Caco-2 (cell line): ENCODE measurements around the gene KIF13A. TPM values are rescaled to one million over a fixed set of nuclear protein-coding genes. Genes with fewer than 3 reads are reported as not detected.

Source experiments
- BruUV-seq: library from RNA; stranded (reverse); fragments of 400-500 nt; replicated peaks from 2 replicates; lab custom pipeline; 2021; lab: Mats Ljungman, UMichigan
- CTCF ChIA-PET: fragments of 300-600 bp; sonication (Branson Sonifier 250); formaldehyde crosslinking; loops from one replicate; lab custom pipeline; 2022; ENCODE audit warnings: antibody characterized with exemption; lab: Charles Lee
- POLR2A ChIA-PET: fragments of 300-600 bp; sonication (Branson Sonifier 250); formaldehyde crosslinking; loops from one replicate; lab custom pipeline; 2022; ENCODE audit warnings: antibody characterized with exemption; lab: Charles Lee
- DNase-seq, 2 experiments: peaks; one replicate each; pipeline versions ENCODE4 v3.0.0 to v3.0.0-alpha.2; 2020 to 2022
- H3K27me3 ChIP-seq: replicated peaks from 2 replicates; pipeline ENCODE4 v1.6.0; 2011; ENCODE audit warnings: low read length; ENCODE audit not compliant: control insufficient read depth, insufficient read depth
- H3K36me3 ChIP-seq: 2 replicates; pipeline ENCODE4 v1.5.1; 2011; ENCODE audit warnings: low read length; ENCODE audit not compliant: control insufficient read depth, insufficient read depth
- H3K4me1 ChIP-seq: fragments of 250-450 bp; sonication (Bioruptor Pico); 2 replicates; pipeline ENCODE4 v1.5.1; 2020; ENCODE audit warnings: mild to moderate bottlenecking
- H3K4me3 ChIP-seq: 2 replicates; pipeline ENCODE4 v1.5.1; 2011; ENCODE audit warnings: low read depth, mild to moderate bottlenecking, control low read depth, low read length
- H3K9me3 ChIP-seq: fragments of 250-450 bp; sonication (Bioruptor Pico); 2 replicates; pipeline ENCODE4 v1.5.1; 2020; ENCODE audit warnings: mild to moderate bottlenecking, moderate library complexity
- H3K27ac Mint-ChIP-seq: one replicate; pipeline ENCODE4 v1.8.0; 2022; ENCODE audit warnings: mixed read lengths; ENCODE audit not compliant: unreplicated experiment
- H3K27me3 Mint-ChIP-seq: one replicate; pipeline ENCODE4 v1.8.0; 2022; ENCODE audit warnings: mixed read lengths; ENCODE audit not compliant: insufficient read depth, unreplicated experiment
- H3K36me3 Mint-ChIP-seq: one replicate; pipeline ENCODE4 v1.8.0; 2022; ENCODE audit warnings: mild to moderate bottlenecking, mixed read lengths; ENCODE audit not compliant: insufficient read depth, unreplicated experiment
- H3K4me1 Mint-ChIP-seq: one replicate; pipeline ENCODE4 v1.8.0; 2022; ENCODE audit warnings: low read depth, mixed read lengths; ENCODE audit not compliant: unreplicated experiment
- H3K4me3 Mint-ChIP-seq: one replicate; pipeline ENCODE4 v1.8.0; 2022; ENCODE audit warnings: mild to moderate bottlenecking, moderate library complexity, mixed read lengths; ENCODE audit not compliant: unreplicated experiment
- H3K9me3 Mint-ChIP-seq: one replicate; pipeline ENCODE4 v1.8.0; 2022; ENCODE audit warnings: mixed read lengths; ENCODE audit not compliant: unreplicated experiment
- CTCF ChIP-seq, 2 experiments: fragments of 200-600 bp in 1 of 2; IDR thresholded peaks; 1 replicate in 1 of 2; 2 replicates in 1 of 2; pipeline versions ENCODE4 v1.5.1 to v1.8.0; 2011 to 2022; ENCODE audit warnings: antibody characterized with exemption in 1 of 2, control low read depth in 1 of 2, inconsistent platforms in 1 of 2, low read depth in 1 of 2, low read length in 1 of 2, mild to moderate bottlenecking in 1 of 2, moderate library complexity in 1 of 2; ENCODE audit not compliant: insufficient read depth in 1 of 2, severe bottlenecking in 1 of 2, unreplicated experiment in 1 of 2
- intact Hi-C: fragments of 100-400 bp; cut with micrococcal nuclease; formaldehyde crosslinking; loops from one replicate; pipeline ENCODE4 v1.10.0; 2022; ENCODE audit not compliant: unreplicated experiment
- total RNA-seq: library from RNA; stranded (reverse); gene quantifications from 2 replicates; pipeline ENCODE4 v1.2.3, GENCODE V29; 2022

Gene KIF13A
- total RNA-seq, 1 experiment from 2014 or later: 13.8 TPM

- TF ChIP-seq CTCF (IDR thresholded peaks at IDR 0.05; ENCODE audit: insufficient read depth in 1 of 2, low read depth in 1 of 2, low read length in 1 of 2, severe bottlenecking in 1 of 2, unreplicated experiment in 1 of 2): no peak
- BruUV-seq: no TSS peak
- peaks cover 3% of the 10 kb centered on the region; the same call in 1 of the 2 replicates for H3K4me1 ChIP-seq
- no peak for DNase-seq
- H3K27me3 ChIP-seq: no peaks in the 10 kb centered on the region
- Mint-ChIP-seq H3K4me3 (no peak overlapping the region), H3K4me1 (no peaks in the 10 kb centered on the region), H3K27me3 (no peaks in the 10 kb centered on the region), H3K36me3 (no peaks in the 10 kb centered on the region), H3K9me3 (no peaks in the 10 kb centered on the region), H3K27ac (no peak overlapping the region)
- intact Hi-C loops: no loop called here
- H3K4me3 ChIP-seq: no peak overlapping the region
- H3K9me3 ChIP-seq: no peaks in the 10 kb centered on the region
- H3K36me3 ChIP-seq: no peaks in the 10 kb centered on the region
- ChIA-PET CTCF (no interaction called here), POLR2A (no interaction called here)
These were observed 56.2 kb downstream of the KIF13A start for GRCh38 chr6:17931227-17931626.

- no peak overlapping the region for H3K27ac Mint-ChIP-seq
- H3K36me3 Mint-ChIP-seq: no peaks in the 10 kb centered on the region
- intact Hi-C loops: no loop called here
These were observed 57.0 kb downstream of the KIF13A start for GRCh38 chr6:17930321-17930993.

More at GRCh38 chr6:17930321-17930993, 57.0 kb downstream of the KIF13A start:
- no peaks in the 10 kb centered on the region for H3K27me3 ChIP-seq
- POLR2A ChIA-PET: no interaction called here
- BruUV-seq: no TSS peak
- Mint-ChIP-seq H3K4me3 (no peak overlapping the region), H3K27me3 (no peaks in the 10 kb centered on the region), H3K4me1 (no peaks in the 10 kb centered on the region), H3K9me3 (no peaks in the 10 kb centered on the region)
- no peak for DNase-seq
- peaks cover 3% of the 10 kb centered on the region; the same call in 1 of the 2 replicates for H3K4me1 ChIP-seq
- TF ChIP-seq CTCF (IDR thresholded peaks at IDR 0.05; ENCODE audit: insufficient read depth in 1 of 2, low read depth in 1 of 2, low read length in 1 of 2, severe bottlenecking in 1 of 2, unreplicated experiment in 1 of 2): no peak
- H3K36me3 ChIP-seq: no peaks in the 10 kb centered on the region
- no peak overlapping the region for H3K4me3 ChIP-seq
- CTCF ChIA-PET: no interaction called here
- H3K9me3 ChIP-seq: no peaks in the 10 kb centered on the region
